Suppressor macrophage treated with lipopolysaccharide for 1 hour (primary cell): ENCODE measurements around the gene SEC31B.

ENCODE experiments used
- DNase-seq, 3 donors: peaks; one replicate each; pipeline ENCODE4 v3.0.0-alpha.2; 2020 to 2022

SEC31B gene

DNA sequence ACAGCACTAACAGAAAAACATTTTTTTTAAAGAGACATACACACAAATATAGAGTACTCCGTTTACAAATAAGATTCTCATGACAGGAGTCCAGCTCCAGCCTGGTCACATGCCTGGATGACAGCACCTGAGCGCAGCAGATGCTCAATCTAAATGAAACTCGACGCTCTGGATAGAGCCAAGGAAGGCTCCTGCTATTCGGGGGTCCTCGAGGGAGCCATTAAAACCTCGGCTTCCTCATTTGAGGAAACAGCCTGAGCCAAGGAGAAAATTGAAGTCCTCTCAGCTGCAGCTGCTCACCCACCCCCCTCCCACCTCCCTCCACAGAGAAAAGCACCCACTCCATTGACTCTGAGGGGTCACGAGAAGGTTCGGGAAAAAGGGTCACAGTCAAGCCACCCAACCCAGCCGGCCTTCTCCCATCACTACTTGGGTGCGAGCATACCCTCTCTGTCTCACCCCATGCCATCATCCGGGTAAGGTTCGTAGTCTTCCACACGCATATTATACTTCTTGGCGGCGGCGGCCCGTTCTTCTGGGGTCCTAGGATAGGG is 9.3 kb upstream of the SEC31B start:
- DNase-seq: peak; percentile 24 to 43 (median 30)

DNA sequence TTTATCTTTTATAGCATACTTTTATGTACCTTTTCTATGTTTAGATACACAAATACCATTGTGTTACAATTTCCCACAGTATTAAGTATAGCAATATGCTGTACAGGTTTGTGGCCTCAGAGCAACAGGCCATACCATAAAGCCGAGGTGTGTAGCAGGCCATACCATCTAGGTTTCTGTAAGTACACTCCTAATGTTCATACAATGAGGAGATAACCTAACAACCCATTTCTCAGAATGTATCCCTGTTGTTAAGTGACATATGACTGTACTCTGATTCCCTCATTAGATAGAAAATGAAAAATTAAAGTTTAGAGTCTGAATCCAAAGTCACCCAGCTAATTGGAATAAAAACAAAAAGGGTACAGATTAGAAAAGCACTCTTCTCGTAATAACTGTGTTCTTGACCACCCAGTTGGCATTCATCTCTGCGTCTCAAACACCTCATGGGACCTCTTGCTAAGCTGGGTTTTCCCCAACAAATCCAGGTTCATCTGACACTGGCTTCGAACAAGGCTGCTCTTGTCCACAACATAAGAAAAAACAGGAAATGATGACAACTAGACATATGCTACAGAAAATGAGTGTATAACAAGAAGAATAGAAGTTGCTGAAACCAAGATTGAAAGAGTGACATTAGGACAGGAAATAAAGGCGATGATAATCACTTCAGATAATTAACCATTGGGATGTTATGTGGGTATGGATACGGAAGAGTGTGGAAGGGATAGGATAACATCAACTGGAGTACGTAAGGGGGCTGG is 8.6 kb upstream of the SEC31B start:
- peak; percentile 18 to 46 (median 35) for DNase-seq

DNA sequence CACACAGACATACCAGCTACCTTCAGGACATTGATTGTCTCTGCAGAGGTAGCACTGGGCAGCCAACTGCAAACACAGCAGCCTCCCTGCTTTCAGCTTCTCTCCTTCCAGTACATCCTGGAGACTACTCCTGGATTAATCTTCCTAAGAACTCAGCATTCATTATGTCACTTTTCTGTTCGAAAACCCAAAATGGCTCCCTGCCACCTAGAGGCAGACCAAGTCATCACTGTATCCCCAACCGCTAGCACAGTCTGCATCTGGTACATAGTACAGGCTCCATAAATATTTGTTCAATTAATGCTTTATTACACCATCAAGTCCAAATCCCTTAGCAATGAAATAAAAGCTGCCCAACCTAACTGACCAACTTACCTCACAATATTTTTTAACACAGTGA is 5.0 kb upstream of the SEC31B start:
- DNase-seq: no peak

DNA sequence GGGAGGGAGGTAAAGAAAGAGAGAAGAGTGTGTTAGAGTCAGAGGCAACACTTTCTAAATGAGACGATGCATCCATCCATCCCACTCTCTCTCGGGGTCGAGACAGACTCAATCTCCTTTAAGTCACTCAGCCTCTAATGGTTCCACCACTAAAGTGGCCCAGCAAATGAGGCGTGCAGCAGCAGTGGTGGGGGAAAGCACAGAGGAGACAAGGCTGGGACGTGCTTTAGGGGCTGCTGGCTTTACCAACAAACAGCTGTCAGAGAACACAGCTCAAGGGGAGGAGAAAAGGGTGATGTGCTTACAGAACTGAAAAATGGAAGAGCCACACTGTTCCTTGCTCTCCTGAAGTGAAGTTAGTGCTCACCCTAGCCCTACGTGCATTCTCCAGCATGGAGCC is 4.5 kb upstream of the SEC31B start:
- no peak for DNase-seq

DNA sequence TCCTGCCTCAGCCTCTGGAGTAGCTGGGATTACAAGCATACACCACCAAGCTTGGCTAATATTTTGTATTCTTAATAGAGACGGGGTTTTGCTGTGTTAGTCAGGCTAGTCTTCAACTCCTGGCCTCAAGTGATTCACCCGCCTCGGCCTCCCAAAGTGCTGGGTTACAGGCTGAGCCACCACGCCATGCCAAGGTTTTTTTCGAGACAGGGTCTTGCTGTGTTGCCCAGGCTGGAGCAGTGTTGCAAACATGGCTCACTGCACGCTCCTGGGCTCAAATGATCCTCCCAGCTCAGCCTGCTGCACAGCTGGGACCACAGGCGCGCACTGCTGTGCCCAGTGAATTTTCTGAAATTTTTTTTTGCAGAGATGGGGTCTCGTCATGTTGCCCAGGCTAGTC is 3.3 kb upstream of the SEC31B start:
- no peak for DNase-seq

DNA sequence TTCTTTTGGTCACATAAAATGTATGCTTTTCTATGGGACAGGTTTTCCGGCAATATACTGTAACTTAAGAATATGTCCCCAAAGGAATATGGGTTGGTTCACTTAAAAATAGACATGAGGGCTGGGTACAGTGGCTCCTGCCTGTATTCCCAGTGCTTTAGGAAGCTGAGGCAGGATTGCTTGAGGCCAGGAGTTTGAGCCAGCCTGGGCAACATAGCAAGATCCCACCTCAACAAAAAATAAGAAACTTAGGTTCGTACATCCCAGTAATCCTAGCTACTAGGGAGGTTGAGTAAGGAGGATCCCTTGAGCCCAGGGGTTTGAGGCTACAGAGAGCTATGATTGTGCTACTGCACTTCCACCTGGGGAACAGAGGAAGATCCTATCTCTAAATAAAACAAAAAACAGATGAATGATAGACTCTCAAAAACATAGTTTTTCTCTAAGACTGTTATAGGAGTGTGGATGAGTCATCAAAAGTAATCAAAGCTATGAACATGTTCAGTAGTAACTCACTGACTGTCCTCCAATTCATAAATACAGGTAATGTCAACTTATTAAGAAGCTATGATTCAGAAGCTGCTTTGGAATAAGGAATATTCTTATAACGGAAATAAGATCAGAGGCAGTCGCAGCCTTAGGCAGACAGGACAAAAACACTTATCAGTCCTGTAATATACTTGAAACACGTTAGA is 2.6 kb upstream of the SEC31B start:
- no peak for DNase-seq

DNA sequence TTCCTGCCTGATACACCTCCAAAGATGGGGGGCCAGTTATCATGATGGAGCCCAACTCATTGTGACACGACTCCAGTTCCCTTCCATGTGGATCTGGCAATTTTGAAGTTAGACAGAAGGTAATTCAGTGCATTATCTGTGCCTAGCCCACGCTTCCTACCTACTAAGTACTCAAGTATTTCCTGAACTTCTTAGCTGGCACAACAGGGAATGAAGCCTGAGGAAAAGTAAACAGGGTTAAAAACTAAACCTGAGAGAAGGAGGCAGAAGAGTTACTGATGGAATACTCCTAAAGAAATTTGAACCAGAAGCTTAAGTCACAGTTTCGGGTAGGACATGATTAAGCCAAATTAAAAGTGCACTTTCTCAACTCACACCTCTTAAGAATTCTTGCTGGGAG is 1.1 kb upstream of the SEC31B start:
- DNase-seq: no peak

DNA sequence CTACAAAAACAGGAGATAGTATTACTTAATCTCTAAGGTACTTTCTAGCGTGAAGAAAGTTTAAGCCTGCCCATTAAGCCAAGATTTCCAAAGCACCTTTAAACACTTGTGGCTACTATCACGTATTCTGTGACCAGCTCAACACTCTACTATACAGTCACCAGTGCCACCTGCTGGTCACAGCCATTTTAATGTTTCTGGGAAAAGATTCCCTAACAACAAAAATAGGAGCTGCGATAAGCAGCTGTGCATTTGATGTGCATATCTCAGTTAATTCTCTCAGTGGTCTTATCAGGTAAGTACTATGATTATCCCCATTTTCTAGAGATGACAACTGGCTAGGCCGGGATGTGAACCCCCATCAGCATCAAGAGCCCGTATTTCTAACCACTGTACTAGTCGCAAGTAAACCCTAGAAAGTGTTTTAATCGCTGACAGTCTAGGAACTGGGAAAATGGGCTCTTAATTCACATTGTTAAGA is 860 bp downstream of the SEC31B start:
- peak; percentile 78 to 80 (median 79) for DNase-seq

DNA sequence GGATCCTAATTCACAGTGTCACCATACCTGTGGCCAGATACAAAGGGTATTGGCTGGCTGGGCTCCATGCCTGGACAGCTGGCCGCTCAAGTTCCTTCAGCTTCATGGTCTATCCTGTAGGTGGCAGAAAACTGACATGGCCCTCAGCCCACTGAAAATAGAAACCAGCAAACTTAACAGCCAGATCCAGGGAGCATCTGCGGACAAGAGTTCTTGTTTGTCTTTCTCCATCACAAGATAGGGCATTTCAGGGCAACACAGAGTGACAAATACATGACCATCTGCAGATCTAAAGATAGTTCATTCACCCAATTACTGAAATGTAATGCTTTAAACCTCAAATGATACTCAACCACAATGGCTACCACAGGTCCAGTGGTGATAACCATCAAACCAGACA is 2.8 kb downstream of the SEC31B start:
- DNase-seq: no peak

DNA sequence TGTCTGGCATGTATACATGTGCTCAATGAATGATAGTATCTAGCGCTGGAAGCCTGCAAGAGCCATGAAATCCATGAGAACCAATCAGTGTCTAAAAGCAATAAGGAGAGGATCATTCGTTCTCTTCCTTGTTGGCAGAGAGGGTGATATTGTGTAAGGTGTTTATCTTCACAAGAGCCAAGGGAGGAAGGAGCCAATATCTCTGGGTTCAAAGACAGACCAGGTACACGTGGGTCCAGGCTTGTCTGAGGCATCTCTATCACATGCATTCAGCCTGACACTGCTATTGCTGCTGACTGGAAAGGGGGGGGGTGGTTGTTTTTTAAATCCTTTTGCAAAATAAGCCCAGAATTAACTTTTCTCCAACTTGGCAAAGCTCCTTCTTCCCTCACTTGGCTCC is 4.0 kb downstream of the SEC31B start:
- DNase-seq: no peak

DNA sequence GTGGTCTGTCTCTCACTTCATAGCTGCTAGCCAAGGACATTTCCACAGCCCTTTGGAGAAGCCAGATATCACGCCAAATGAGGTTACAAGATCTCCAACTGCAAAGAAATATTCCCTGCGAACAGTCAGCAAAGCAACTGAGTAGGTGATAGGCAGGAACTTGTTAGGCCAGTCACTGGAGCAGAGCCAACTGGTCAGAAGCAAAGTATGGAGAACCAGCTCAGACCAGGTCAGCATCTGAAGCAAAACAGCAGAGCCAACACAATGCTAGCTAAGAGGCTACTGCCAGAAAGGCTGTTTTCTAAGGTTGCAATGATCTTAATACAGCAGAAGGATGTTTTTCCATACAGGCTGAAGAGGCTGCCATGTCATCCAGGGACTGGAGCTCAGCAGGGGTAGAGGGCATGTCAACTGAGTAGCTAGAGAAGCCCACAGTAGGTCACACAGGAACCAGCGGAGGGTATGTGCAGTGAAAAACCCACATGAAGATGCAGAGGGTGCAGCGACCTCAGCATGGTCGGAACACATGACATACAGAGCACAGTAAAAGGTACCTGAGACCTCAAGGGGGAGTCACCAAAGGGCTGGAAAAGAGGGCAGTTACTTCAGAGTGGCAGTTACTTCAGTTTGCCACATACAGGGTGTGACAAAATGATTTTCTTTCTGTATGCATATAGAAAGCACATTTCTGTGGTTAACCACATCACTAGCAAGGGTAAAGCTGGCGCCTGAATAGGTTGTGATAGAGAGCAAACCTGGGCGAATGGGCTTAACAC is 8.9 kb downstream of the SEC31B start:
- DNase-seq: no peak

DNA sequence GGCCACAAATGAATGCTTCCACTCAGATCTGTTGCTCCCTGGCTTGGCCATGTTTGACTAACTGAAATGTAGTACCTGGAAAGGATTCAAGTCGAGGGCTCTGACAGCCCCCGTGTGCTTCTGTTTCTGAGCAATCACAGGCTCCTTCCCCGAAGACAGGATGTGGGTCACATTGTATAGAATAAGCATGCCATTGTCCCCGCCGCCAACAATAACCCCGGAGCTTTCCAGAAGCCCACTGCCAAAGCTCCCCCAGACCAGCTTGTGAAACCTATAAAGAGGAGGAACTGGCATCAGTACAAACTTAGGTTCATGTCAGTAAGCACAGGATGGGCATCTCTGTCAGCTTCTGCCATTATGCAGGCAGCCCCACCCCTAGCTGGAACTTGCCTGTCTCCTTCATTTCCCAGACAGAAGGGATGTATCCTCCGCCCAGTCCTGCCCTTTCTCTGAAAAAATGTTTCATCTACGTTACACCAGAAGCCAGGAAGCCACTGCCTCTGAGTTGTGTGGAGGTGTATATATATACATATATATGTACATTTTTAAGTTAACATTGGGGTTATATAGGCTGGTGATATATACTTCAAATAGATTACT is 10.3 kb downstream of the SEC31B start:
- DNase-seq: no peak

DNA sequence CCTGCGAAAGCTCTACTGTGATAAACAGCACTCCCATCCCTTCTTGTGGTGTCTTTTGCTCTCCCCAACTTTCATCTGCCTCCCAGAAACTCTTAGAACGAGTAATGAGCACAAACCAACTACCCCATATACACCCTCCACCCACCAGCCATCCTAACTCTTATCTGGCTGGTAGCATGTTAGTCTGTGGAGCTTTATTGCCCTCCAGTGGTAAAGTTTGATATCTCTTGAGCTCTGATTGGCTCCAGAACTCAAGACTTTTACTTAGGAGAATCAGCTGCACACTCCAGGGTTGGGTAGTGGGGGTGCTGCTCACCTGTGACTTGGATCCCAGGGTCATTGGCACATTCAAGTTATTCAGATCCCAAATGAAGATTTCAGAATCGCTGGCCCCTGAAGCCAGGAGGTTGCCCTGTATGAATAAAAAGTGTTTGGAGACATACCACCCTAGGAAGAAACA is 10.9 kb downstream of the SEC31B start:
- DNase-seq: peak; percentile 60 to 65 (median 62)

DNA sequence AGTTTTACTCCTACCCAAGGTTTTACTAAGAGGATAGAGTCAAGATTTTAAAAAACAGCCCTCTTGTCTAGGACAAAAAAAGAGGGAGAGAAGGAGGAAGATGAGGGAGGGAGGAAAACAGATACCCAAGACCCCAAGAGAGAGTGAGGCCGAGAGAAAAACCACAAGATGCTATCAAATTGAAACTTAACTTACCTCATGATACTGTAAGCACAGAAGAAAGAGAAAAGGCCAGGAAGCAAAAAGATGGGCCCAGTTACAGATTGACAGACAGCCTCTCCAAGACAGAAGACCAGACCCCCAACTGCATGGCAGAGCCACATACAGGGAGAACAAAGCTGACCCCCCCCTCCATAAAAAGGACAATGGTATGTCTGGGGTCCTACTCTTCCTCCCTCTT is 11.4 kb downstream of the SEC31B start:
- no peak for DNase-seq

DNA sequence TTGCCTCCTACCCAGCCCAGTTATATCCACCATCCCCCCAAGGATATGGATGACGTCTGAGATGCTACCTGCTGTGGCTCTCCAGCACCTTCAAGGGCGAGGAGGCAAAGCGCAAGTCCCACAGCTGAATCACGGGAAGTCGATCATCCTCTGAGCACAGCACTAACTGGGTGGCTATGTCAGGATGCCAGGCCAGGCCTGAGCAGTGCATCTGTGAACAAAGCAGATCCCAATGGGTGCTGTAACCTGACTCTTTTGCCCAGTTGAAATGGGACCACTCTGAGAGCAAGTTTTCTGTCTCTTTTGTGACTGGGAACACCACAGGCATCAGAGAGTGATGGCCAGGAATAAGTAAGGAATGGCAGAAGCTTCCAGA is 12.3 kb downstream of the SEC31B start:
- DNase-seq: no peak

DNA sequence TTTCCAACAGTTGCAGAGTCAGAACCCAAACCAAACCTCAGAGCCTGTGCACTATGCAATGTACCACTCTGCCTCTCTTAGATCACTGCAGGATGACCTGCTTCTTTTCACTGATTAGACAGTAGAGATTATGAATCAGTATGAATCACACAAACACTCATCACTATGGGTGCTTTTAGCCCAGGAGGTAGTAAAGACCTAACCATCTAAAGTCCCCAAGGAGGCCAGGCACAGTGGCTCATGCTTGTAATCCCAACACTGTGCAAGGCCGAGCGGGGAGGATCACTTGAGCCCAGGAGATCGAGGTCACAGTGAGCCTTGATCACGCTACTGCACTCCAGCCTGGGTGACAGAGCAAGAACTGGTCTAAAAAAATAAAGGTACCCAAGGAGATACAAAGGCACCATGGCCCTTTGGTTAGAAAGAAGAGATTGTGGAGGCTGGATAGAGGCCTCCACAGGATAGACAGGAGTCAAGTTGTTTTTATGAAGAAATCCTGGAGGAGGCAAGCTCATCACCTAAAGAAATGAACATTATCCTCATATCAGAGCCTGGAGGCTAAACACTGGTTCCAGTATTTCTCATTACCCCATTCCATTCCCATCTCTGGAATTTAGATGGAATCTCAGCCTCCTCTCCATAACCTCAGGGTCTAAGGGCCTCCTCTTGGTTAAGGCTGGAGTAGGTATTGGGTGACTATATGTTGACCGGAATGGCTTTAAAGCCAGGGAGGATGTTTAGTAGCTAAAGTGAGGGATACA is 12.9 kb downstream of the SEC31B start:
- no peak for DNase-seq

DNA sequence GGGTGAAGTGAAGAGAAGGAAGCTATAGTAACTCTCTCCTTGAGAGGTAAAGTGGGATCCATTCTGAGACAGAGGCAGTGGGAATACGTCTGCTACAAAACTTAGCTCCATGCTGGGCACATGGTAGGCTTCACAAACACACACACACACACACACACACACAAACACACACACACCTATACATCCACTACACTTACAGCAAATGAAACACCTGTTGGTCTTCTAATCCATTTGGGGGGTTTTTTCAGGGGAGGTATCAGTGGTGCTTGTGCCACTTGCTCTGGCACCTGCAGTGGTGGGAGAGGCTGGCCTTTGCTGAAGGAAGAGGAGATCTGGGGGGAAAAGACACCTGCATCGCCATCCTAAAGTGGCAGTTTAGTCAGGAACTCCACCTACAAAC is 14.5 kb downstream of the SEC31B start:
- no peak for DNase-seq

DNA sequence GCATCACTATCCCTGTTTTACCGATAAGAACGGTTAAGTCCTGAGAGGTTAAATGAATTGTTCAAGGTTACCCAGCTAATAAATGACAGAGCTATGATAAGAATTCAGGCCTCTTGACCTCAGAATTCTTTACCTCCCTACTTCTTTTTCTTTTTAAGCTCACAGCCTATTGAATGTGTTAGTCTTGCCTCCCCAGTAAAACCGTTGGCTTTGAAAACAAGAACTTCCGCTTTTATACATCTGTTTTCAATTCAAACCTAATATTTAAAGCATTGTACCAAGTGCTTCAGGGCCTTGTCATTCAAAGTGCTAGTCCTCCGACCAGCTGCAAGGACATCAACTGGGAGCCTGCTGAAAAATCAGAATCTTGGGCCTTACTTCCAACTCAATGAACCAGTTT is 15.6 kb downstream of the SEC31B start:
- no peak for DNase-seq

DNA sequence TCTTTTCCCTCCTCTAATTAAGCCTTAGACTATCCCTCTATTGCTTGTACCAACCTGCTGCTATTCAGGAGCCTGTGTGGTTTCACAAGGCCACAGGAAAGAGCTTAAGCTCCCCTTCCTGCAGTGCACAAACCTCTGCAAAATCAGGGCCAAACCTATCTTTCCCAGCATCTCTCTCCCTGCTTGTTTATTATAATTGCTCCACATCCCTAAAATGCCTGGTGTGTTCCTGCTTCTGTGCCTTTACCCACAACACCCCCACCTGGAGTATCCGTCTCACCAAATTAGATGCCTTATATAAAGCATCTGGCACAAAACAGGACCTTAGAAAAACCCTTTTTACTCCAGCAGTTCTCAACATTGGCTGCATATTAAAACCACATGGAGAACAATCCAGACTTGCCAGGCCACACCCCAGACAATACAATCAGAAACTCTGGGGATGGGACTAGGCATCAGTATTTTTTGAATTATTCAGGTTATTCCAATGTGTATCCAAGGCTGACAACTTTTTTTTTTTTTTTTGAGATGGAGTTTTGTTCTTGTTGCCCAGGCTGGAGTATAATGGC is 16.7 kb downstream of the SEC31B start:
- DNase-seq: no peak

DNA sequence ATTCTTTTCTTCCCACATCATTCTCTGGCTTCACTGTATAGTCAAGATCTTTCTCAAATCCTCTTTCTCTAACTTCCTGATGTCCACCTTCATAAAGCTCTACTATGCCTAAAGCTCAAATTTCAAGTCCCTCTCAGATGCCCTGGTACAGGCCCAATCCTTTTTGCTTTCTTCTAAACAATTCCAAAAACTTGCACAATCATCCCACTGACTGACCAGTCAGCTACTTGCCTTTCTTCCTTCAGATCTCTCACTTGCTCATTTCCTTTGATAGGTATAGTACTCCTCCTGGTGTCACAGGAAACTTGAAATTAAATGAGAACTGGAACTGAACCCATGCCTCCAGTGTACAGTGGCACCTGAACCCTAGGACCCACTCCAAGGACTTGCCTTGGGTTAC is 18.2 kb downstream of the SEC31B start:
- DNase-seq: peak in 1 of 3 donors; percentile 13

DNA sequence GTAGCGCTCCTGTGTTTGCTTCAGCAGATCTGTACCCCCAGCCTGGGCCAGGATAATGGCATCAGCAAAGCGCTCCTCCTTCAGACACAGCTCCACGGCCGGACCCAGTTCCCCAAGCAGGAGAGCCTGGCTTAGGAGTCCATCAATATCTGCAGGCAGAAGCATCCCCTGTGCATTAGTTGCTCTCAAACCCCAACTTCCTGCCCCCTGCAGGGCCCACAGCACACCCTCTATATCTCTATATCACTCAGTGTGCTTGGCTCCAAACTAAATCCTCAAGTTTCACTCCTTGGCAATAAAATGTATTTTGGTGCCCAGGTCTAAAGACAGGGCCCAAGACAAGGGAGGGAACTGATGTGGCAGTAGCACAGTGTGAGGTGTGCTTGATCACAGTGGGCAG is 21.6 kb downstream of the SEC31B start:
- DNase-seq: no peak

DNA sequence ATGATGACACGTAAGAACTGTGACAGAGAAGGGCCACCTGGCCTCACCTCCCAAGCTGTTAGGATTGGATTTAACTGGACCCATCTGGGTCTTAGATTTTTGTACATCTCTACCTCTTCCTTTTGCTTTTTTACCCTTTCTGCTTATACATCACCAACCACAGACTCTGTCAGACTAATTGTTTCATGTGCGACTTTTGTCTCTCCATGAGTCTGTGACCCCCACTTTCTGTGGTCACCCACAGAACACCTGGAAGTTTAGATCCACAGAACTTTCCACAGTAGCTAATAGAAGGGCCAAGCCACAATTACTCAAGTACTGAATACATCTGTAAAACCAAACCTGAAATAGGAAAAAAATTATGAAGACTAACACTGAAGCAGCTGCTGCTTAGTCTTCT is 23.1 kb downstream of the SEC31B start:
- DNase-seq: no peak
